Fibroblast of villous mesenchyme (primary cell): Measurements from ENCODE around the gene M1AP. TPM values are rescaled to one million over a fixed set of nuclear protein-coding genes. Genes with fewer than 3 reads are reported as not detected.

Experiments used
- DNase-seq: peaks from one replicate; pipeline ENCODE4 v3.0.0-alpha.2; 2010; ENCODE audit warnings: low read depth
- H3K4me3 ChIP-seq: 2 replicates; pipeline ENCODE4 v1.5.1; 2011; ENCODE audit warnings: low read depth, mild to moderate bottlenecking, low read length
- CTCF ChIP-seq: IDR thresholded peaks from 2 replicates; pipeline ENCODE4 v1.5.1; 2012; ENCODE audit warnings: low read depth, mild to moderate bottlenecking, low read length; ENCODE audit not compliant: insufficient read depth
- total RNA-seq: library from RNA; depleted of rRNA; stranded (reverse); fragments of >200 nt; gene quantifications from 2 replicates; pipeline ENCODE4 v1.2.3, GENCODE V29; 2012

Gene M1AP
- total RNA-seq, 1 donor, result not detected

DNA sequence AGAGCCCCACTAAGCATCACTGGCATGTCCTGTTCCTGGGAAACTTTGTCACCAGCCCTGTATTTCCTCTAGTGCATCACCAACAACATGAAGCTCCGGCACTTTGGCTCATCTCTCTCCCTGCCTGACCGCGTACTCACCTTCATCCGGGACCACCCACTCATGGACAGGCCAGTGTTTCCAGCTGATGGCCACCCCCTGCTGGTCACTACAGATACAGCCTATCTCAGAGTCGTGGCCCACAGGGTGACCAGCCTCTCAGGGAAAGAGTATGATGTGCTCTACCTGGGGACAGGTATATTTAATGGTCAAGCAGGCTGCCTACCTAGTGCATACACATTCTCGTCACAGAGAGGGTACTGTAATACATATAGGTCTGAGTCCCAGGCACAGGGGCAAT lies 27.0 kb upstream of the M1AP start:
- H3K4me3 ChIP-seq, result no peak overlapping the region
- peak; percentile 16 for TF ChIP-seq CTCF
- no peak for DNase-seq

GRCh38 chr2:74673826-74674528 lies 25.8 kb upstream of the M1AP start:
- TF ChIP-seq CTCF, result no peak
- no peak overlapping the region for H3K4me3 ChIP-seq
- DNase-seq, result no peak

- no peak for TF ChIP-seq CTCF
- peak; percentile 24 for DNase-seq
- no peak overlapping the region for H3K4me3 ChIP-seq
Measured at GRCh38 chr2:74671479-74671878, 23.3 kb upstream of the M1AP start.

DNA sequence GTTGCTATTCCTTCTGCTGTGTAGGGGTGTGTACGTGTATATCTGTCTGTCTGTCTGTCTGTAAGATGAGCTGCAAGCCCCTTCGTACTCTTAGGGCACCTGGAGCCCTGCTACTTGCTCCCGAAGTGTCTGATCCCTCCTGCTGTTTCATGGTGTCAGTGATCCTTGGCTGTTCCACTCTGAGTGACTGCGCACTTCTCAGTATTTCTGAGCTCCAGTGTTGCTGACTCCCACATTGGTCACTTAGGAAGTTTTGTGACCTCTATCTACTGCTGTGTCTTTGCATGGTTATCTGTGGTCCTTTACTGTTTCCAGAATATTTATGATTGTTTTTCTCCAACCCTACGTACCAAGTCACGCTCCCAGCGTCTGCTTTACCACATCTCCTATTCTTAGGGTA lies 22.1 kb upstream of the M1AP start:
- H3K4me3 ChIP-seq, result no peak overlapping the region
- no peak for TF ChIP-seq CTCF
- no peak for DNase-seq

DNA sequence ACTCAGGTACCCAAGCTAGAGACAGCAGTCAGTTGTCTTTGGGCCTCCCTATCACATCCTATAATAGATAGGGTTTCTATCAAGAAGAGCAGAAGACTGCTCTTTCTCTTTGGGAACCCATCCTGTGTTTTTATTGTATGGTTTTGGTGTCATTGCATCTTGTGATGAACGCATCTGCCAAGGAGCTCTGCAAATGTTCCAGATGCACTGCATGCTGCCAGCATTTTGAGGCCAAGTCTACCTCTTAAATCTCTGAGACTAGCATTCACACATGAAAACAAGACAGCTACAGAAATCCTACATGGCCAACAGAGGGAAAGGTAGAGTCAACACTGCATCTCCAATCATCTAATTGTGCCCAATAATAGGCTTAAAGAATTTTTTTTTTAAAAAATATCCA lies 20.0 kb upstream of the M1AP start:
- no peak for TF ChIP-seq CTCF
- H3K4me3 ChIP-seq, result no peak overlapping the region
- no peak for DNase-seq

GRCh38 chr2:74659462-74659861 lies 11.3 kb upstream of the M1AP start:
- H3K4me3 ChIP-seq, result no peak overlapping the region
- TF ChIP-seq CTCF, result no peak
- DNase-seq, result peak; percentile 5

GRCh38 chr2:74658516-74658915 lies 10.4 kb upstream of the M1AP start:
- DNase-seq, result peak; percentile 18
- TF ChIP-seq CTCF, result no peak
- H3K4me3 ChIP-seq, result no peak overlapping the region
